HEK293 (cell line): Measurements from ENCODE around the gene NDUFAF5.

ENCODE experiments used
- BCL6B ChIP-seq: fragments of 450-650 bp; formaldehyde crosslinking; IDR thresholded peaks from 2 replicates; pipeline ENCODE4 v1.5.1; 2017; ENCODE audit warnings: missing biosample characterization, missing genetic modification characterization
- TRIM28 ChIP-seq: IDR thresholded peaks from 2 replicates; pipeline ENCODE4 v1.6.1; 2011; ENCODE audit warnings: low read length, control low read depth, borderline replicate concordance
- ZBTB8A ChIP-seq: fragments of 450-650 bp; formaldehyde crosslinking; IDR thresholded peaks from 2 replicates; pipeline ENCODE4 v1.5.1; 2016; ENCODE audit warnings: missing biosample characterization, missing genetic modification characterization
- ZNF114 ChIP-seq: fragments of 450-650 bp; formaldehyde crosslinking; IDR thresholded peaks from 2 replicates; pipeline ENCODE4 v1.5.0; 2017; ENCODE audit warnings: missing biosample characterization, missing genetic modification characterization
- ZNF121 ChIP-seq: fragments of 450-650 bp; formaldehyde crosslinking; IDR thresholded peaks from 2 replicates; pipeline ENCODE4 v1.5.1; 2016; ENCODE audit warnings: missing biosample characterization, missing genetic modification characterization
- ZNF148 ChIP-seq: fragments of 450-650 bp; formaldehyde crosslinking; IDR thresholded peaks from 2 replicates; pipeline ENCODE4 v1.5.0; 2017; ENCODE audit warnings: missing biosample characterization, missing genetic modification characterization, borderline replicate concordance
- ZNF423 ChIP-seq: fragments of 450-650 bp; formaldehyde crosslinking; IDR thresholded peaks from 2 replicates; pipeline ENCODE4 v1.5.1; 2016; ENCODE audit warnings: missing biosample characterization, missing genetic modification characterization
- ZNF580 ChIP-seq: fragments of 450-650 bp; formaldehyde crosslinking; IDR thresholded peaks from 2 replicates; pipeline ENCODE4 v1.5.1; 2016; ENCODE audit warnings: missing biosample characterization, missing genetic modification characterization

- TF ChIP-seq ZNF121 (tag by site-specific recombination): no peak
- no peak for TF ChIP-seq ZNF423 (tag by site-specific recombination)
- no peak for TF ChIP-seq ZBTB8A (tag by site-specific recombination)
- TF ChIP-seq ZNF580 (tag by site-specific recombination): no peak
- no peak for TF ChIP-seq ZNF114 (tag by site-specific recombination)
- TF ChIP-seq BCL6B (tag by site-specific recombination): no peak
- TF ChIP-seq TRIM28: no peak
- TF ChIP-seq ZNF148: no peak
Observed at GRCh38 chr20:13831476-13831875, 46.6 kb downstream of the NDUFAF5 start.
